Fibroblast of skin of left biceps (primary cell): ENCODE data around the gene HNF1A.

Experiments
- DNase-seq, 2 experiments: peaks; one replicate each; pipeline ENCODE4 v3.0.0-alpha.2; 2013; ENCODE audit warnings: low read depth in 2 of 2

Gene HNF1A

GRCh38 chr12:120988658-120989057, 10.3 kb downstream of the HNF1A start:
- no peak for DNase-seq

DNA sequence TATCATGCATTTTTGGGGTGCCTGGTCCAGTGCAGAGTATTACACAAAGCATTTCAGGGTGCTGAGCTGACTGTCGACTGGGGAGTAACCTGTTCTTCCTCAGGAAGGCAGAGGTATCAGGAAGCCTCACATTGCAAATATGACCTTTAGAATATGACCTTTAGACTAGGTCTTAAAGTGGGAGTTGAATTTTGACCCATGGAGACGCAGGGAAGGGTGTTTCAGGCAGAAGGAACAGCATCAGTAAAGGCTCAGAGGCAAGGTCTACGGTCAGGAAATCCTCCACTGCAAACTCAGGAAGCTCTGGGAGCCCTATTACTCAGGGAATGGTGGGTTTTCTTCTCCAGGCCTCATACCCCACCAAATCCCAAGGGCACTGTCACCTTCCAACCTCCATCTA, 11.3 kb downstream of the HNF1A start:
- no peak for DNase-seq

GRCh38 chr12:120990487-120991055, 12.2 kb downstream of the HNF1A start:
- no peak for DNase-seq

DNA sequence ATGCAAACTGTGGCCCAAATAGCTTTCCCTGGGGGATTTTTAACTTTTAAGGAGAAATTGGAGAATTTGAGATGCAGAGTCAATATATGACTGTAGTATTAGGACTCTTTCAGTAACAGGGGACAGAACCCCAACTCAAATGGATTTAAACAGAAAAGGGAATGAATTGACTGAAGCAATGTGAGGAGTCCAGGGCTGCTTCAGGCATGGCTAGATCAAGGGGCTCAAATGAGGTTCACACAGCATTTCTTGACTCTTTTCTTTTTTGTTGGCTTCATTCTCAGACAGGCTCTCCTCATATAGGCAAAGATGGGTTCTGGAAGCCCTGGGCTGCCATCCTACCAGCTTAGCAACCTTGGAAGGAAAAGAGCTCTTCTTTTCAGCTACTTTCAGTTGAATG, 13.6 kb downstream of the HNF1A start:
- no peak for DNase-seq

DNA sequence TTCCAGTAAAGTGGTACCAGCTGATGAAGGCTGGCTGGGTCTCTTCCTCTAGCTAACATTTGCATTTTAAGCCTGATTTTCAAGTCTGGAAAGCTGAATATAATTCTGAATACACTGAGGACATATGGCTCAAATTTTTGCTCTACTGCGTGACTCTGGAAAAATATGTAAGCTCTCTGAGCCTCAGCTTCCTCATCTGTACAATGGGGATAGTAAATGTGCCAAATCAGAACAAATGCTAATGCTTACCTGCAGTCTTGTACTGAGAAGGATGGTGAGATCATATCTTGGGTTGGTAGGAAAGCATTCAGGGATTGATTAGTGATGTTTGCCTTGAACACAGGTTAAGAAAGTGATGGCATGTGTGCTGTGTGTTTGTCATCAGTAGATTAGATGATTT, 14.6 kb downstream of the HNF1A start:
- DNase-seq: no peak

DNA sequence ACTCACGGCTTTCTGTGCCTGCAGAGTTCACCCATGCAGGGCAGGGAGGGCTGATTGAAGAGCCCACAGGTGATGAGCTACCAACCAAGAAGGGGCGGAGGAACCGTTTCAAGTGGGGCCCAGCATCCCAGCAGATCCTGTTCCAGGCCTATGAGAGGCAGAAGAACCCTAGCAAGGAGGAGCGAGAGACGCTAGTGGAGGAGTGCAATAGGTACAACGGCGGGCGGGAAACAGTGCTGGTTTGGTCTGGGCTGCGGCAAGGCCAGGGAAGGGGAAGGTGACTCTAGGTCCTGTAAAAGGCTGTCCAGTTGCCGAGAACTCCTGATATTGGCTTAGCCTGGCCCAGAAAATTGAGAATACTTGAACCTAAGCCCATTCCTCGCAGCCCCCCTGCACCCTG, 15.2 kb downstream of the HNF1A start:
- no peak for DNase-seq

DNA sequence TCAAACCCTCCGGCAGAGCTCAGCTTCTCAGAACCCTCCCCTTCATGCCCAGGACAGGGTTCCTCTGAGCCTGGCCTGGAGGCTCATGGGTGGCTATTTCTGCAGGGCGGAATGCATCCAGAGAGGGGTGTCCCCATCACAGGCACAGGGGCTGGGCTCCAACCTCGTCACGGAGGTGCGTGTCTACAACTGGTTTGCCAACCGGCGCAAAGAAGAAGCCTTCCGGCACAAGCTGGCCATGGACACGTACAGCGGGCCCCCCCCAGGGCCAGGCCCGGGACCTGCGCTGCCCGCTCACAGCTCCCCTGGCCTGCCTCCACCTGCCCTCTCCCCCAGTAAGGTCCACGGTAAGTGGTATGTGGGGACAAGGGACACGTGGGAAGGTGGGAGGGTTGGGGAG, 15.7 kb downstream of the HNF1A start:
- no peak for DNase-seq

DNA sequence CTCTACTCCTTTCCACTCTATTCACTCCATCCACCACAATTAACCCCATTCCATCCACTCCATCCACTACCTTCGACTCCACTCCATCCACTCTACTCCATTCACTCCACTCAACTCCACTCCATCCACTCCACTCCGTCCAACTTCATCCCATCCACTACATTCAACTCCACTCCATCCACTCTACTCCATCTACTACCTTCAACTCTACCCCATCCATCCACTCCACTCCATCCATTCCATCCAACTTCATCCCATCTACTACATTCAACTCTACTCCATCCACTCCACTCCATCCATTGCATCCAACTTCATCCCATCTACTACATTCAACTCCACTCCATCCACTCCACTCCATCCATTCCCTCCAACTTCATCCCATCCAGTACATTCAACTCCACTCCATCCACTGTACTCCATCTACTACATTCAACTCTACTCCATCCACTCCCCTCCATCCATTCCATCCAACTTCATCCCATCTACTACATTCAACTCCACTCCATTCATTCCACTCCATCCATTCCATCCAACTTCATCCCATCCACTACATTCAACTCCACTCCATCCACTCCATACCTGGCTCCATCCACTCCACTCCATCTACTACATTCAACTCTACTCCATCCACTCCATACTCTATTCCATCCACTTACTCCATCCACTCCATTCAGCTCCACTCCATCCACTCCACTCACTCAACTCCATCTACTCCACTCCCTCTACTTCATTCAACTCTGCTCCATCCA, 16.4 kb downstream of the HNF1A start:
- no peak for DNase-seq

- no peak for DNase-seq
Measured at GRCh38 chr12:120996133-120996746, 17.9 kb downstream of the HNF1A start.

DNA sequence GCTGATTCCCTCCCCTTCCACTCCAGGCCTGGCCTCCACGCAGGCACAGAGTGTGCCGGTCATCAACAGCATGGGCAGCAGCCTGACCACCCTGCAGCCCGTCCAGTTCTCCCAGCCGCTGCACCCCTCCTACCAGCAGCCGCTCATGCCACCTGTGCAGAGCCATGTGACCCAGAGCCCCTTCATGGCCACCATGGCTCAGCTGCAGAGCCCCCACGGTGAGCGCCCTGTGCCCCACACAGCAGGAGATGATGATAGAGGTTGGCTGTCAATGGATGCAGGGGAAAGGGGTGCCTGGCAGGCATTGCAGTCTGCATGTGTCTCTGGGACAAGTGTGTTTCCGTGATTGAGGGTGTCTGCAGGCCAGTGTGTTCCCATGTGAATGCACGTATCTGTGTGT, 19.1 kb downstream of the HNF1A start:
- DNase-seq: no peak

DNA sequence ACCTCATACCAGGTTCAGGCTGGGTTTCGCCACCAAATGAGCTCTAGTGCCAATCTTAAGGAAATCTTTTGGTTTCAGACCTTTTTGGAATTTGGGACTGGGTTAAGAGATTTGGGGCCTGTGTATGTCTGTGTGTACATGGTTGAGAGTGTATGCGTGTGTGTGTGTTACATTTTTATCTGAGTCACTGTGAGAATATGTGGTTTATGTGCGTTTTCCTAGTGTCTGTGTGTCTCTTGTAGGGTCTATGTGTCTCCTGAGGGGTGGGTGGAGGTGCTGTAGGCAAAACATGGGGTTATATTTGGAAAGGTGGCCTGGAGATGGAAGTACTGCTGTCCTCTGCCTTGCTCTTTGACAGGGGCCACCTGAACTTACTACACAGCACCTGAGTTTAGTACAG, 20.1 kb downstream of the HNF1A start:
- DNase-seq: no peak

DNA sequence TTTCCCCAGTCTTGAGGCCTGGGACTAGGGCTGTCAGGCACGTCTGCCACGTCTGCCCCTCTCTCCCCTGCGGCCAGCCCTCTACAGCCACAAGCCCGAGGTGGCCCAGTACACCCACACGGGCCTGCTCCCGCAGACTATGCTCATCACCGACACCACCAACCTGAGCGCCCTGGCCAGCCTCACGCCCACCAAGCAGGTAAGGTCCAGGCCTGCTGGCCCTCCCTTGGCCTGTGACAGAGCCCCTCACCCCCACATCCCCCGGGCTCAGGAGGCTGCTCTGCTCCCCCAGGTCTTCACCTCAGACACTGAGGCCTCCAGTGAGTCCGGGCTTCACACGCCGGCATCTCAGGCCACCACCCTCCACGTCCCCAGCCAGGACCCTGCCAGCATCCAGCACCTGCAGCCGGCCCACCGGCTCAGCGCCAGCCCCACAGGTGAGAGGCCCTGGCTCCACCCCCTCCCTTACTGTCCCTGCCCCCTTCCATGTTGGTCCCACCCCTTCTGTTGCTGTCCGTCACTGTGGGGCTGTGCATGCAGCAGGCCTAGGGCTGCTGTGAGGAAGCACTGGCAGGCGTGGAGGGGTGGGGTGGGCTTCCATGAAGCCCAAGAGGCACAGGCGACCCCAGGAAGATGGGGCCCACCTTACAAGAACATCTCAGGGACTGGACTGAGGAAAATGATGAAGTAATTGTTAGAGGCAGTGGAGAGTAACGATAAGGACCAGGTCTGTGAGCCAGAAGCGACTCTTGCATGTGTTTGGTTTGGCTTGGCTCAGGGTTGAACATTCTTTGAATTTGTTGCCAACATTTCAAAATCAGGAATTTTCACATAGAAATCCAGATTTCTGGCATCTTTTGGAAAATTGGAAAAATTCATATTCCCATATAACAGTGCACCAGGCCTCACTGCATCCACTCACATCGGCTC, 21.1 kb downstream of the HNF1A start:
- peak; percentile 4 to 9 for DNase-seq

DNA sequence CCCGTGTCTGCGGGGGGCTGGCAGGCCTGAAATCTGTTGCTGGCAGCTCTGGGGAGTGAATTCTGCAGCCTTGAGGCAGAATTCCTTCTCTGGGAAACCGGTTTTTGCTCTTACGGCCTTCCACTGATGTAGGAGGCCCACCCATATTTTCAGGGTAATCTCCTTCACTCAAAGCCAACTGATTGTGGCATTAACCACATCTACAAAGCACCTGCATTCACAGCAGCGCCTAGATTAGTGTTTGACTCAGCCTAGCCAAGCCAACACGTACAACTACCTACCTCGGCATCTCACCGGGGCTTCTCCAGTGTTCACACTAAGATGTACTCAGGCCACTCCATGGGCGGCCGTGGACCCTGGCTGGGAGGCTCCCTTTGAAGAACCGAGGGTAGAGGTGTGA, 22.2 kb downstream of the HNF1A start:
- DNase-seq: no peak

GRCh38 chr12:121001060-121001459, 22.7 kb downstream of the HNF1A start:
- DNase-seq: no peak

GRCh38 chr12:121001841-121002483, 23.6 kb downstream of the HNF1A start:
- no peak for DNase-seq

DNA sequence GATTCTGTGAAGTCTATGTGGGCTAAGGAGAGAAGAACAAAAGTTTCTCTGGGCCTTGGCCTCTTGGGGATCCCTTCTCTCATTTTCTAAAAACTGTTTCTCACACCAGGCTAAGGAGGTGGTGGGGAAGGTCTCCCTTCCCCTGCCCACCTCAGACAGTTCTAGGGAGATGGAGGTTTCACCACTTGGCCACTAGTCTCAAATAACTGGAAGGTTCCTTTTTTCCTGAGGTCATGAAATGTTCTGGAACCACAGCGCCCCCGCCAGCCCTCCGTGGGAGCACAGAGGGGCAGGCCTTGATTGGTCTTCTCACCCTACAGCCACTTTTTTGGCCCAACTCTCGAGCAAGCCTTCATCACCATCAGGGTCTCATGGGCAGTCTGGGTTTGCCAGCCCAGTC, 25.3 kb downstream of the HNF1A start:
- DNase-seq: no peak

- DNase-seq: no peak
Measured at GRCh38 chr12:121004253-121004815, 26.0 kb downstream of the HNF1A start.

GRCh38 chr12:121005346-121005815, 27.0 kb downstream of the HNF1A start:
- no peak for DNase-seq

- DNase-seq: no peak
Measured at GRCh38 chr12:121008347-121009098, 30.2 kb downstream of the HNF1A start.

DNA sequence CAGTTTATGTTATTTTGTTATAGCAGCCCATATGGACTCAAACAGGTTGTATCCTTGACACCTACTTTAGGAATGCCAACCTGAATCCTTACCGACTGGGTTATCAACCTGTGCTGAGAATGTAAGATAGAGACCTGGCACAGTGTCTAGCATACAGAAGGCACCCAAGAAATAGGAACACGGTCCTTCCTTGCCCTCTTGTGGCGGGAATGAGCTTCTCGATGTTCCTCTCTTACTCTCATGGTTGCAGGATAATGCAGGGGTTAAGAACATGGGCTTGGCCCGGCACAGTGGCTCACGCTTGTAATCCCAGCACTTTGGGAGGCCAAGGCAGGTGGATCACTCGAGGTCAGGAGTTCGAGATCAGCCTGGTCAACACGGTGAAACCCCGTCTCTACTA, 31.4 kb downstream of the HNF1A start:
- no peak for DNase-seq

GRCh38 chr12:121010860-121011259, 32.5 kb downstream of the HNF1A start:
- DNase-seq: no peak
